HG03135 (cell line): ENCODE data around the gene ATXN2L.
"Not testable (repeated sequence)": the region's sequence is repeated elsewhere in the genome, so short reads cannot be mapped to it uniquely, and the experiment has no call there.

Experiments used
- ATAC-seq: cut with Tn5 transposase; IDR thresholded peaks from one replicate; pipeline ENCODE4 v1.9.1; 2021; ENCODE audit warnings: mild to moderate bottlenecking, moderate library complexity; ENCODE audit not compliant: unreplicated experiment

Gene ATXN2L

DNA sequence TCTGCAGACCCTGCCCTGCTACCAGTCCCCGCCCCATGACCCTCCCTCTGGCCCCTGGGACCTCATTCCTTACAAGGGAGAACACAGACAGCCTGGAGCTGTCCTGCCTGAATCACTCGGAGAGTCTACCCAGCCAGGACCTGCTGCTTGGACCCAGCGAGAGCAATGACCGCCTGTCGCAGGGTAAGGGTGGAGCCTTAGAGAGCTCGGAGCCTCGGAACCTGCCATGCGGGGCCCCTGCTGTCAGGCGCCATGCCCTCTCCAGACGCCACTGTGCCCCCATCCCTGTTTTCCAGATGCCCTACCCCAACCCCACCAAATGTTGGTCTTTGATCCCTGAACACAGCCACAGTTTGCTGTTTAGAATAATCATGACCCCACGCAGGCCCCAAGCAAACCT, 46.4 kb downstream of the ATXN2L start:
- no peak for ATAC-seq

DNA sequence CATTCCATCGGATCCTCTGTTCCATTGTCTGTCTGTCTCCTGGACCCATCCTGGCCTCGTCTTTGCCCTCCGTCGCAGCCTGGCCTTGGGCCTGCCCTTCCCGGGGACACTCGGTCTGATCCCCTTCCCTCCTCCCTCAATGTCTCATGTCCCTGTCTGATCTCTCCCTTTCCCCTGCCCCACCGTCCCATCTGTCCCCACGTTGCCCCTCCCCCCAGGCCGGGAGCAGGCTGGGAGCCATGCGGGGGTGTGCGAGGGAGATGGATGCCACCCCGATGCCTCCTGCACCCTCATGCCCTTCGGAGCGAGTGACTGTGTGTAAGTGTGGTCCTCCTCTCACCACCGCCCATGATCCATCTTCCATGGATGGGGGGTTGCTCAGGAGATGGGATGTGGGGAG, 50.2 kb downstream of the ATXN2L start:
- no peak for ATAC-seq

DNA sequence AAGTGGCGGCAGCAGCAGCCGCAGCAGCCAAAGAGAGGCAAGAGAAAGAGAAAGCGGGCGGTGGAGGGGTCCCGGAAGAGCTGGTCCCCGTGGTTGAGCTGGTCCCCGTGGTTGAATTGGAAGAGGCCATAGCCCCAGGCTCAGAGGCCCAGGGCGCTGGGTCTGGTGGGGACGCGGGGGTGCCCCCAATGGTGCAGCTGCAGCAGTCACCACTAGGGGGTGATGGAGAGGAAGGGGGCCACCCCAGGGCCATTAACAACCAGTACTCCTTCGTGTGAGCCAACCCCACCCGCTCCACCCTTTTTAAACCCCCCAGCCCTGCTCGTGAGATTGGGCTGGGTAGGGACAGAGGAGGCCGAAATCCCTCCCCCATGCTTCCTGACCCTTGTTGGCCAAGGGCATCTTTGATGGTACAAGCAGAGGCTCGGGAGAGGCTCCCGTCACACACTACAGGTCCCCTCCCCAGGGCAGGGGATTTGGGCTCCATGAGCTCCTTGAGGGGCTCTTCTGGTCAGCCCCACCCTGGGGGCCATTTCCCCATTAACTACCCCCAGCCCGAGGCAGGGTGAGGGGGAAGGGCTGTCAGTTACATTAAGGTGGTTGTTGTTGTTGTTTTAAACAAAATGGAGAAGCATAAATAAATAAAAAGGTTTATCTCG, 50.9 kb downstream of the ATXN2L start:
- ATAC-seq = no peak

DNA sequence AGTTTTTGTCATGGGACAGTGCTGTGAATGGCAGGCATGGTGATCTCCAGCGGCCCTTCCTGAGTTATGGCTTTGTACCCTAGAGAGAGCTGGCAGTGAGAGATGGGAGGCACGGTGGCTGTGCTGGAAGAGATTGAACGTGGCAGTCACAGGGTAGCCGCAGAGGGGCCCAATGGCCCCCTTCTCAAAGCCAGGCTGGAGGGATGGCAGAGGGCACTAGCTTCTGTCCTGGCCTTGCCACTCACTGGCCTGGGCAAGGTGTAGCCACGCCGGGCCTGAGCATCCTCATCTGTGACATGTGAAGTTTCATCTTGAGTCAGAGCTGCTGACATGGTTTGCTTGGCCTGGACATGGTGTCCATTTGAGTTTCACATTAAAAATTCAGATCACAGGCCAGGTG, 51.6 kb downstream of the ATXN2L start:
- ATAC-seq = no peak

DNA sequence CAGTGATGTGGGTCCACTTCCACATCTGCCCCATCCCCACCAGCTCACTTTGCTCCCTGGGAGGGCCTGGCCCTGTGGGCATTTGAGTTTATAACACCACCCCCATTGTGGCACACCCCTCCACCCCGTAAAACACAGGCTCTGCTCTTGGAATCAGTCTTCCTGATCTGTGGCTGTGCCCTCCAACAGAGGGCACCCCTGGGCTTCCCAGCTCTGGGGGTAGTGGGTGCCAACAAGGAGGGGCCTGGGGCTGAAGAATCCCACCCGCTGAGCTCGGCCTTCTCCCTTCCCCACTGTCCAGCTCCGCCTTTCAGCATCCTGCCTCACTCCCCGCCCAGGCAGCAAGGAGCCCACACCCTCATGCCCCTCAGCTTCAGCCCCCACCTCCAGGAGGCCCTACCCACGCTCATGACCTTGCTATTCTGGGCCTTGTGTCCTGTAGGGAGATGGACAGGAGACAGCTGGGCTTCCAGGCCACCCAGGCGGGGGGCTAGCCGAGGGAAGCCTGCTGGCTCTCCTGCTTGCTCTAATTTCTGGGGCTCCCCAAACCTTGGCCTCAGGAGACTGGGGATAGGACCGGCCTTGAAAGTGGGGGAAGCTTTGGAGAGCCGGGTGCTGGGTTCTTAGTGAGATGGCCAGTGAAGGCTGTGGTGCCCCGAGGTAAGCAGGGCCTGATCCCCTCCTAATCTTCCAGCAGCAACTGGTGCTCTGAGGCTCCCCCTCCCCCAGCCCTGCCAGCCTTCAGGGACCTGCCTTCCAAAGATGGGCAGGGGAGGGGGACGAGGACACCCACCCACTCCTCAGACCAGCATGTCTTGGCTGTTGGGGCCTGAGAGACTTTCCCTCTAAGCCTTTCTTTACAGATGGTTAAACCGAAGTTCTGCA, 52.6 kb downstream of the ATXN2L start:
- ATAC-seq = no peak

DNA sequence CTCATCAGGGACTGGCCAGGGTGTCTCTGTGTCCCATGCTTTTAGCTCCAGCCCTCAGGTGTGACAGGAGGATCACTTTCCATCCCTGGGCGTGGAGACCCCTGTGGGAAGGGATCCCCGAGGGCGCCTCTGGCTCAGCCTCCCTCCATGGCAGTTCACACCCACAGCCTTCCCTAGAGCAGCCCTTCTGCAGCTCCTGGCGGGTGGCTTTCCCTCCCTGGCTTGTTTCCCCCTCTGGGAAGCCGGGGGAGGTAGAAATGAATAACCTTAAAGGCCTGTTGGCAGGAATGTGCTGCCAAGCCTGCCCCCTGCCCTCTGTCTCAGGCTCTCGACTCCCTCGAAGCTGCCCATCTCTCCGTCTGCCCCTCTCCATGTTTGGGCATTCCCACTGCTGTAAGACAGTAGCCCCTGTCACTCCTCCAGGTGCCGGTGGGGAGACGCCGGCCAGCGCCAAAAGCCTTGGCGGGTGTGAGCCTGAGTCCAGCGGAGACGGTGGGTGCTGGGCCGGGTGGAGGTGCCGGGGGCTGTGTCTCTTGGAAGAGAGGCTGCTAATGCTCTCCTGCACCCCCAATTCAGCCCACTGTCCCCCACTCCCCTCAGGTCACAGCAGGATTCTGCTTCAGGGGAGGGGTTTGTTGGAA, 53.3 kb downstream of the ATXN2L start:
- ATAC-seq = no peak

DNA sequence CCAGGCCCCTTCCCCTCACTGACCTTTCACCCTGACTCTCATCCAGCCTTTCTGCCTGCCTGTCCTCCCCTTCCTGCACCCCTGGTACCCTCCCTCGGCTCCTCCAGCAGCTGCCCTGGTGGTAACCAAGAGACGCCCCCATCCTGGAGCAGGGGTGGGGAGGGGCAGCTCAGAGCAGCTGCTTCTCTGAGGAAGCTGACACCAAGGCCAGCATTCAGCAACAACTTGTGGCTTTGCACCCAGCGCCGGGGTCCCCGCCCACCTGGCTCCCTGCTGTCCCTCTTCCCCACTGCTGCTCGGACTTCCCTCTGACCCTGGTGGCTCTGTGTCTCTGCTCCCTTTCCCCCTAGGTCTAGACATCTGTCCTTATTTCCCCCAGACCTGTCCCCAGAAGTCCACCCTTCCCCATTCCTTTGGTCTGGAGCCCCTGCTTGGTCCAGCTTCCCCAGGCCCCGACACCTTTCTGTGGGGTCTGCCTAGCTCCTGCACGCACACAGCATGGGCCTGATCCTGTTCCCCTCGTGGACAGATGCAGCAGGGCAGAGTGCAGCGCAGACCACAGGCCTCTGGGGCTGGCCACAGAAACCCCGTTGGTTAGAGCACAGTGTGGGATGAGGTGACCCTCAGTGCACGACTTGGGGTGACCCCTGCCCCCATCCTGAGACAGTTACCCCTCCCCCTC, 54.3 kb downstream of the ATXN2L start:
- ATAC-seq = no peak

DNA sequence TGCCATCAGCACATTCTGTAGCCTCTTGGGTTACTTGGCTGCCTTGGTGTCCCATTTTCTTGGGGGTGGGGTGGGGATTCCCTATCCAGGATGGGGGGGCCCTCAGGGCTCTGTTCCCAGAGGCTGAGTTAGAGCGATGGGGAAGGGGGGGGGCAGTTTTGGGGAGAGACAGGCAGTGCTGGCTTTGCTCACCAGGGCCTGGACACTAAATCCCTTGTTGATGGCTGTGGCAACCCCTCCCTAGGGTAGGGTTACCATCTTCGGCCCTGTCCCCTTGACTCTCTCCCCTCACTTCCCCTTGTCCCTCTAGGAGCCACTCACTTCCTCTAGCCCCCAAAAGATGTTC, 54.8 kb downstream of the ATXN2L start:
- no peak for ATAC-seq

DNA sequence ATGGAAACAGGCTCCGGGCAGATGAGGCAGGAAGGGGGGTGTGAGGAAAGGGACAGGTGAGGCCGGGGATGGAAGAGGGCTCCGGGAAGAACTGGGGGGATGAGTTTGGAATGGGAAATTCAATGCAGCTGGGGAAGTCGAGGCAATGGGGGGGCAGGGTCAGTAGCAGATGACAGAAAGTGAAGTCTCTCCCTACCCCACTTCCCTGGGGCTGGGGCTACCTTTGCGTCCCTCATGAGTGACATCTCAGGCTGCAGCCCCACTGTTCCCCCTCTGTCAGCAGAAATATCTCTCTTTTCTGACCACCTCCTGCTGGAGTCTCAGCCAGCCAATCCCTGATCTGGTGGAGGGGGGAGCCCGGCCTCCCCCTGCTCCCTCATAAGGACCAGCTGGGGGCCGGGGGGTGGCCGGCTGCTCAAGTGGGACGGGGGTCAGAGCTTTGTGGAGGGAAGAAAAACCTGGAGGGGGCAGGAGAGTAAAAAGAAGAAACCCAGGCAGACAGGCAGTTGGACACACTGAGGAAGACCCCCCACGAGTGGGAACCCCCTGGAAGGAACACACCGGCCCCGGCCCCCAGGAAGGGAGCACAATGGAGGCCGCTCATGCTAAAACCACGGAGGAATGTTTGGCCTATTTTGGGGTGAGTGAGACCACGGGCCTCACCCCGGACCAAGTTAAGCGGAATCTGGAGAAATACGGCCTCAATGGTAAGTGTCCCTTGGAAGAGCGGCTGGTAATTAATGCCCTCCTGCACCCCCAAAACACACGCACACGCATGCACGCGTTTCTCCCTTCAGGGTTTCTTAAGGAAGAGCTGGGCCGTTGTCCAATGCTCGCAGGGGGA, 55.5 kb downstream of the ATXN2L start, which contains the start of gene ATP2A1:
ATP2A1 (plus strand) TSS at position 406 of the 844 bp plus-strand sequence; CDS start at position 590, 184 bp downstream.
- no peak for ATAC-seq

DNA sequence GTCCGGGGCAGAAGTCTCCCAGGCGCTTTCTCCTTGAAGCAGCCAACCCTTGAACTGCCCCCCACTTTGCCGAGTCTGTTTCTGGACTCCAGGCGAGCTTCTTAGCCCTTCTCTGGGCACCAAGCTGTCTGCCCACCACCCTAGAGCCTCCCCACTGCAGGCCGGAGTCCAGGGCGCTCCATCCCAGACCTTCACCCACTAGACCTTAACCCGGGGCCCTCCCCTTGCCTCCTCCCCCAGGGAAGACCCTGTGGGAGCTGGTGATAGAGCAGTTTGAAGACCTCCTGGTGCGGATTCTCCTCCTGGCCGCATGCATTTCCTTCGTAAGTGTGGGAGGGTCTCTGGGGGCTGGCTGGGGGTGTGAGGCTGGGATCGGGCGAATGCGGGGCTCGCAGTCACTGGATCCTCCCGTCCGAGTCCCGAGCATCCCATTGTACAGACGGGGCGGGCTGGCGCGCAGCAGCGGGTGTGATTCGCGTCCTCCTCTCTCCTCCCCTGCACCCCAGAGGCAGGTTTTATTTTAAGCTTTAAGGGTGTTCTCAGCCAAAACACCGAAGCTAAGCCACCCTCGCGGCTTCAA, 56.6 kb downstream of the ATXN2L start:
- peak; percentile 30 for ATAC-seq

DNA sequence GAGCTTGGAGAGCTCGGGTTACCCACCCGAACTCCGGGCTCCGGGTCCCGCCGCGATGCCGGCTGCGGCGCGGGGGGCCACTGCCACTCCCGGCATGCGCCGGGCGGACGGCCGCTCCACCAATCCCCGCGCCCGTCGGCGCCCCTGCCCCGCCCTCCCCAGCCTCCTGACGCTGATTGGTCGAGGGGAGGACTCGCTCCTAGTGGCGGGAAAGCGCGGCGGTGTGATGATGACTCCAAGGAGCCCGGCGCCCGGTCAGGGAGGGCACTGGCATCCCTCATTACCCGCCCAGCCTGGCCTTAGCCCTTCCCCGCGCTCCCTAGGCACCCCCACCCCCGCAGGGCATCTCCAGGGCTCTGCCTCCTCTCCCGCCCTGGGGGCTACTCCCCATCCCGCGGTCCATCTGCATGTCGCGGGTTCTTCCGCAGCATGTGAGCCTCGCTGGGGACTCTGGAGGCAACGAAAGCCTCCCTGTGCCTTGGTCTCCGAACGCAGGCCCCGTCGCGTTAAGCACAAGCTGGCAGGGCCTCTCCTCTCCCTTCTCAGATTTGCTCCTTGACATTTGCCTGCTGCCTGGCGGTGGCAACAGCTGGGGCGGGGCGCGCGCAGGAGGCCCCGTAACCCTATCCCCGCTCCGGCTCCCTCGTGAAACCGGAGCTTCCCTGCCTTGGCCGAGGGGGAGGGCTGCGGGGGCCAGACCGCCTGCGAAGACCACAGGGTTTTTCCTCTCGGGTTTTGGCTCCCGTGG, 57.2 kb downstream of the ATXN2L start:
- ATAC-seq = peak; percentile 72

DNA sequence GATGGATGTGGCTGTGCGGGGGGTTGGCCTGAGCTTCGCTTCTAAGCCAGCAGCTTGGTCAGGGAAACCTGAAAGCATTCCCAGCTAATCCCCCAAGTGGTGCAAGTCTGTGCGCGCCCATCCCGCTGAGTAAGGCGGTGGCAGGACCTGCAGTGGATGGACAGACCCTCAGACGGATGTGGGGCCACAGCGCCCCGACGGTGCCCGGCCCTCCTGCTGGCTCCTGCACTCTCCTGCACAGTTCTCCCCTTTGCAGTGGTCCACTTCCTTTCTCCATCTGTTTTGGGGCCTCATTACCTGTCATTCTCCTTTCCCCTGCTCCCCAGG, 57.8 kb downstream of the ATXN2L start:
- no peak for ATAC-seq

DNA sequence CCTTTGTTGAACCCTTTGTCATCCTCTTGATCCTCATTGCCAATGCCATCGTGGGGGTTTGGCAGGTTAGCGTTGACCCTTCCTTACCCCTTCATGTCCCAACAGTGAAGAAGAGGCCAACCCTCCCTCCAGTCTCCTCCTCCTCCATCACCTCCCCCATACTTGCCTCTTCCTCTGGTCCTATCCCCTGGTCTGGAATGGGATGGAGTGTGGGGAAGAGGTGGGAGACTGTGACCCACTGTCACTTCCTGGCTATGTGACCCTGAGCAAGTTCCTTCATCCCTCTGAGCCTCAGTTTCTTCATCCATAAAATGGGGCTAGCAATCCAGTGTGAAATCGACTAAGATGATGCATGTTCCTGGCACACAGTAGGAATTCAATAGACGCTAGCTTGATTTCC, 58.2 kb downstream of the ATXN2L start:
- no peak for ATAC-seq

DNA sequence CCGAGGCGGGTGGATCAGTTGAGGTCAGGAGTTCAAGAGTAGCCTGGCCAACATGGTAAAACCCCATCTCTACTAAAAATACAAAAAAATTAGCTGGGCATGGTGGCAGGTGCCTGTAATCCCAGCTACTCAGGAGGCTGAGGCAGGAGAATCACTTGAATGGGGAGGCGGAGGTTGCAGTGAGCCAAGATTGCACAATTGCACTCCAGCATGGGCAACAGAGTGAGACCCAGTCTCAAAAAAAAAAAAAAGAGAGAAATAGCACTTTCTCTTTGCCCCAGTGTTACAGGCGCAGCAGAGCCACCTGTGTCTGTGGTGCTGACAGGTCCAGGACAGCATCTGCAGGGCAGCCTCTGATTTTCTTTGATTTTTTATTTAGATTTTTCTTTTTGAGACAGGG, 58.8 kb downstream of the ATXN2L start:
- ATAC-seq = not testable (repeated sequence)

DNA sequence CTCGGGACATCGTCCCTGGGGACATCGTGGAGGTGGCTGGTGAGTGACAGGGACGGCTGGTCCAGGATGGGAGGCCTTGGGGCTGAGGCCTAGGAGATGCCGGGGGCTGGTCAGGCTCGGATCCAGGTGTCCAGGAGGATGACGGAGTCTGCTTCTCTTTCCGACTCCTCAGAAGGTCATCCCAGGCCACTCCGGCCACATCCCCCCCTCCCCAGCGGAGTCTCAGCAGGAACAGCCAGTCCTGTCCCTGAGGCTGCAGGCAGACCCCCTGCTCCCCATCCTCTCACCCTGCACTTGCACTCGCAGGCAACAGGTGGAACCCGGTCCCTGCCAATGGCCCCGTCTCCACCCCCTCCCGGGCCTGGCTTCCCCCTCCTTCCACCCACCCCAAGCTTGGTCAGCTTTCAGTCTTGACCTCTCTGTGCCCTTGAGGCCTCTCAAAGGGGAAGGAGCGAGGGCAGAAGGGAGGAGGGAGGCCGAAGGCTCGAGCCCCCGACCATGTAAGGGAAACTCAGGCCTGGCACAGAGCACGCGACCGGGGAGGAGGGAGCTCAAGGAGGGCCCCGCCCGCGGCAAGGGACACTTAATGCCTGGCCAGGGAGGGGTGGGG, 59.9 kb downstream of the ATXN2L start:
- ATAC-seq = no peak

DNA sequence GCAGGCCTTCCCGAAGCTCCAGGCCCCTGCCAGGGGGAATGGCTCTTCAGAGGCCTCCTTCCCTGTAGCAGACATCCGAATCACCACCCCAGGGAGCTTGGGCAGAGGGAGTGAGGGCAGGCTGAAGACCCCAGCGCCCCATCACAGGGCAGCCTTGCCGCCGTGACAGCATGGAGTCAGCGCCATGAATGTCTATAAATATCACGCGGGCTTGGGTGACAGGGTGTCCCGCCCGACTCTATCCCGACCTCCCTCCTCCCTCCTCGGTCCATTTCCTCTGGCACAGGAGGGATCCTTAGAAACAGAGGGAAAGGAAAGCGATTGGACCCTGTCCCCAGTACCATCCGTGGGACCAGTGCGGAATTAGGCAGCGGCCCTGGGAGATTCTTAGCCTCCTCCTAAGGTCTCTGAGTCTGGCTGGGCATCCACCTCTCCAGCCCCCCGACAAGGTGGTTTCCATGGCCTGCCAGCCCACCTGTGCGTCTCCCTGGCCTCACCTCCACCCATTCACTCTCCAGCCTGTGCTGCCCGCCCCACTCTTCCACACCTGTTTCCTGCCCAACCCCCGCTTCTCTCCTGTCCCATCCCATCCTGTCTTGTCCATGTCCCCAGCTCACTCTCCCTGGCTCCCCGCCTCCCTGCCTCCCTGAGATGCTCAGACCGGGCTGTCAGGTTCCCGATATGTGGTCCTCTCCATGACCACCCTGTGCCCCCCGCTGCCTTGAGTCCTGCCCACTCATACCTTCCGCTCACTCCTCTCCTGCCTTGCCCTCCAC, 60.6 kb downstream of the ATXN2L start:
- ATAC-seq = no peak

DNA sequence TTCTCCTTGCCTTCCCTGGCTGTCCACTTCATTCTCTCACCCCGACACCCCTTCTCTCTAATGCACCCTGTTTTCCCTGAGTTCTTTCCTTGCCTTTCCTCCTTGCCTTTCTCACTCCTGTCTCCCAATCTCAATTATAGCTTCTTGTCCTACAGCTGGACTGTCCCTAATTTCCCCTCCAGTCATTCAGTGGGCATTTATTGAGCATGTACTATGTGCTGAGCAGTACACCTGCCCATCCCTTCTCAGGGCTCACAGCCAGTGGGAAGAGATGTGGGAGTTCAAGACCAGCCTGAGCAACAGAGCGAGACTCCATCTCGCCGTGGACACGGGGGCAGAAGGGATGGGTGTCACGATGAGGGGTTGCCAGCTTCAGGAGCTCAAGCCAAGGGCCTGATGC, 61.2 kb downstream of the ATXN2L start:
- ATAC-seq = no peak
